WTC11 (cell line): Measurements from ENCODE around the gene CLDN9. TPM values are rescaled to one million over a fixed set of nuclear protein-coding genes. Genes with fewer than 3 reads are reported as not detected.

Source experiments
- ATAC-seq: fragments of 200-7000 bp; cut with Tn5 transposase; 2 replicates; pipeline ENCODE4 v1.10.0; 2021; ENCODE audit warnings: mild to moderate bottlenecking, moderate library complexity
- CTCF ChIA-PET: fragments of 300-600 bp; sonication (Branson Sonifier 250); formaldehyde crosslinking; loops from one replicate; lab custom pipeline; 2021; ENCODE audit warnings: antibody characterized with exemption; lab: Charles Lee
- POLR2A ChIA-PET: fragments of 350-600 bp; sonication (Branson Sonifier 250); formaldehyde crosslinking; loops from one replicate; lab custom pipeline; 2021; ENCODE audit warnings: antibody characterized with exemption; lab: Charles Lee
- DNase-seq: peaks from one replicate; pipeline ENCODE4 v3.0.0; 2021; ENCODE audit warnings: low spot score
- H3K27ac Mint-ChIP-seq: 2 replicates; pipeline ENCODE4 v1.8.0; 2021; ENCODE audit warnings: mixed read lengths
- H3K27me3 Mint-ChIP-seq: 2 replicates; pipeline ENCODE4 v1.8.0; 2021; ENCODE audit warnings: low read depth, mild to moderate bottlenecking, moderate library complexity, mixed read lengths
- H3K36me3 Mint-ChIP-seq: 2 replicates; pipeline ENCODE4 v1.8.0; 2021; ENCODE audit warnings: mixed read lengths
- H3K4me1 Mint-ChIP-seq: 2 replicates; pipeline ENCODE4 v1.8.0; 2022; ENCODE audit warnings: mixed read lengths
- H3K4me3 Mint-ChIP-seq: 2 replicates; pipeline ENCODE4 v1.8.0; 2021; ENCODE audit warnings: mild to moderate bottlenecking, moderate library complexity, mixed read lengths
- H3K9me3 Mint-ChIP-seq: 2 replicates; pipeline ENCODE4 v1.8.0; 2021; ENCODE audit warnings: mixed read lengths
- AFF4 ChIP-seq: sonication (generic); formaldehyde crosslinking; IDR thresholded peaks from 2 replicates; pipeline ENCODE4 v1.8.1; 2023; ENCODE audit warnings: mild to moderate bottlenecking, missing genetic modification reagents, borderline replicate concordance
- CBFB ChIP-seq: sonication (generic); formaldehyde crosslinking; IDR thresholded peaks from 2 replicates; pipeline ENCODE4 v1.8.1; 2022; ENCODE audit warnings: mild to moderate bottlenecking, low read depth, missing genetic modification reagents
- CREB1 ChIP-seq: sonication (generic); formaldehyde crosslinking; IDR thresholded peaks from 2 replicates; pipeline ENCODE4 v1.8.0; 2023; ENCODE audit warnings: mild to moderate bottlenecking, missing genetic modification reagents
- CTCF ChIP-seq: fragments of 200-600 bp; IDR thresholded peaks from 2 replicates; pipeline ENCODE4 v1.8.0; 2022; ENCODE audit warnings: antibody characterized with exemption
- E2F4 ChIP-seq: sonication (generic); formaldehyde crosslinking; IDR thresholded peaks from 2 replicates; pipeline ENCODE4 v1.8.1; 2022; ENCODE audit warnings: low read depth, mild to moderate bottlenecking, moderate library complexity, missing genetic modification reagents, borderline replicate concordance
- ESRRA ChIP-seq: sonication (generic); formaldehyde crosslinking; IDR thresholded peaks from 2 replicates; pipeline ENCODE4 v1.8.1; 2022; ENCODE audit warnings: mild to moderate bottlenecking, missing genetic modification reagents, borderline replicate concordance
- ETV6 ChIP-seq: sonication (generic); formaldehyde crosslinking; IDR thresholded peaks from 2 replicates; pipeline ENCODE4 v1.8.1; 2022; ENCODE audit warnings: mild to moderate bottlenecking, missing genetic modification reagents
- SMAD4 ChIP-seq: sonication (generic); formaldehyde crosslinking; IDR thresholded peaks from 2 replicates; pipeline ENCODE4 v1.8.0; 2022; ENCODE audit warnings: mild to moderate bottlenecking, missing genetic modification reagents
- SOX15 ChIP-seq: fragments of 250-450 bp; sonication (Bioruptor Pico); IDR thresholded peaks from 2 replicates; pipeline ENCODE4 v1.9.0; 2021; ENCODE audit warnings: mild to moderate bottlenecking
- STAT6 ChIP-seq: sonication (generic); formaldehyde crosslinking; conservative IDR thresholded peaks from 2 replicates; pipeline ENCODE4 v1.8.1; 2023; ENCODE audit warnings: mild to moderate bottlenecking, low read depth, missing genetic modification reagents, moderate library complexity
- USF1 ChIP-seq: sonication (generic); formaldehyde crosslinking; IDR thresholded peaks from 2 replicates; pipeline ENCODE4 v1.8.0; 2022; ENCODE audit warnings: mild to moderate bottlenecking, missing genetic modification reagents
- ZBTB21 ChIP-seq: sonication (generic); formaldehyde crosslinking; IDR thresholded peaks from 2 replicates; pipeline ENCODE4 v1.8.1; 2023; ENCODE audit warnings: mild to moderate bottlenecking, missing genetic modification reagents, borderline replicate concordance
- ZNF121 ChIP-seq: sonication (generic); formaldehyde crosslinking; IDR thresholded peaks from 2 replicates; pipeline ENCODE4 v1.8.0; 2023; ENCODE audit warnings: missing genetic modification reagents
- ZNF232 ChIP-seq: sonication (generic); formaldehyde crosslinking; IDR thresholded peaks from 2 replicates; pipeline ENCODE4 v1.8.0; 2022; ENCODE audit warnings: mild to moderate bottlenecking, missing genetic modification reagents
- ZNF317 ChIP-seq: sonication (generic); formaldehyde crosslinking; IDR thresholded peaks from 2 replicates; pipeline ENCODE4 v1.8.1; 2023; ENCODE audit warnings: low read depth, mild to moderate bottlenecking, moderate library complexity, missing genetic modification reagents, borderline replicate concordance
- ZNF416 ChIP-seq: fragments of 250-450 bp; sonication (Bioruptor Pico); IDR thresholded peaks from 2 replicates; pipeline ENCODE4 v1.9.0; 2021; ENCODE audit warnings: mild to moderate bottlenecking, inconsistent platforms
- ZNF671 ChIP-seq: fragments of 250-450 bp; sonication (Bioruptor Pico); IDR thresholded peaks from 2 replicates; pipeline ENCODE4 v1.8.0; 2021; ENCODE audit warnings: mild to moderate bottlenecking
- total RNA-seq: library from RNA; stranded (reverse); gene quantifications from 3 replicates; pipeline ENCODE4 v1.2.3, GENCODE V29; 2021

CLDN9 gene
- total RNA-seq, 1 experiment from 2014 or later, result 0.92 TPM

- H3K27ac Mint-ChIP-seq, result no peak overlapping the region; the same call in 1 of the 2 replicates
- TF ChIP-seq ZNF317 (CRISPR knock-in tag), result no peak
- no peak for TF ChIP-seq CREB1 (CRISPR knock-in tag)
- no peak for TF ChIP-seq ZNF671
- no peak for TF ChIP-seq USF1 (CRISPR knock-in tag)
- no peak for TF ChIP-seq ESRRA
- no peak for TF ChIP-seq ZBTB21 (CRISPR knock-in tag)
- no peak for TF ChIP-seq STAT6 (CRISPR knock-in tag)
- no peak for TF ChIP-seq ZNF416 (CRISPR knock-in tag)
- TF ChIP-seq ETV6, result no peak
- TF ChIP-seq SMAD4, result no peak
- TF ChIP-seq CBFB (CRISPR knock-in tag), result no peak
- no peak for TF ChIP-seq SOX15 (CRISPR knock-in tag)
- TF ChIP-seq AFF4, result no peak
- no peak for TF ChIP-seq ZNF232
- no peak for TF ChIP-seq CTCF
- TF ChIP-seq, all 79 proteins: peak for 0
These were observed 42.2 kb upstream of the CLDN9 start for GRCh38 chr16:2970563-2970962.

GRCh38 chr16:2971134-2971984, 41.4 kb upstream of the CLDN9 start:
- POLR2A ChIA-PET, result interaction anchor here (0.6 to 1.8 kb wide), 4 partner anchors 9 to 132 kb away, joined by 3 to 11 read pairs (median 6); partner anchors contain the start of genes PKMYT1 and TNFRSF12A
- Mint-ChIP-seq H3K9me3 (no peaks in the 10 kb centered on the region), H3K4me1 (peaks cover 23% of the 10 kb centered on the region)
- TF ChIP-seq E2F4 (peak; percentile 33; the same call in 1 of the 2 replicates), ZNF121 (CRISPR knock-in tag) (no peak)
- TF ChIP-seq, all 79 proteins: peak for 1
- ATAC-seq (no peak), DNase-seq (no peak)
- H3K4me3 Mint-ChIP-seq, result peak overlapping the region; percentile 61
- no peak overlapping the region; the same call in 1 of the 2 replicates for H3K27ac Mint-ChIP-seq
- peaks cover 19% of the 10 kb centered on the region for H3K27me3 Mint-ChIP-seq
- CTCF ChIA-PET, result interaction anchor here (1.5 to 4.2 kb wide), 4 partner anchors 11 to 60 kb away, joined by 4 to 28 read pairs (median 9); no protein-coding TSS in a partner anchor
- peaks cover 9% of the 10 kb centered on the region; the same call in 1 of the 2 replicates for H3K36me3 Mint-ChIP-seq

More at GRCh38 chr16:2970563-2970962, 42.2 kb upstream of the CLDN9 start:
- no peak for DNase-seq
- peaks cover 27% of the 10 kb centered on the region for H3K27me3 Mint-ChIP-seq
- H3K36me3 Mint-ChIP-seq, result peaks cover 9% of the 10 kb centered on the region; the same call in 1 of the 2 replicates
- peaks cover 23% of the 10 kb centered on the region for H3K4me1 Mint-ChIP-seq
- H3K4me3 Mint-ChIP-seq, result peak overlapping the region; percentile 61
- no peaks in the 10 kb centered on the region for H3K9me3 Mint-ChIP-seq
- ChIA-PET POLR2A (interaction anchor here (1.0 to 2.0 kb wide), 9 partner anchors 11 to 878 kb away, joined by 3 to 11 read pairs (median 6); partner anchors contain the start of genes PKMYT1 and TNFRSF12A), CTCF (interaction anchor here (0.5 to 4.2 kb wide), 32 partner anchors 8 to 347 kb away, joined by 3 to 46 read pairs (median 5); partner anchors contain the start of genes CLDN9, FLYWCH1, FLYWCH2 and PKMYT1)
- no peak for ATAC-seq
